K562 (cell line): Measurements from ENCODE around the gene PRR11. TPM values are rescaled to one million over a fixed set of nuclear protein-coding genes. Genes with fewer than 3 reads are reported as not detected.

Source experiments
- ATAC-seq: fragments of 200-7000 bp; cut with Tn5 transposase; 3 replicates; pipeline ENCODE4 v1.9.1; 2020; ENCODE audit warnings: moderate library complexity
- BruUV-seq: library from RNA; stranded (reverse); fragments of 400-500 nt; replicated peaks from 2 replicates; lab custom pipeline; 2021; lab: Mats Ljungman, UMichigan
- CTCF ChIA-PET: fragments of 300-600 bp; formaldehyde crosslinking; extraction: SDS; loops from one replicate; lab custom pipeline; 2021; ENCODE audit warnings: low intra/inter-chr PET ratio; lab: Yijun Ruan, JAX
- POLR2A ChIA-PET: fragments of 300-600, 350-650 bp; sonication (Branson Sonifier 250); formaldehyde crosslinking; extraction: SDS; loops from one replicate; lab custom pipeline; 2021; ENCODE audit warnings: antibody characterized with exemption, inconsistent platforms; lab: Yijun Ruan, JAX
- DNase-seq, 4 experiments: peaks; one replicate each; pipeline versions ENCODE4 v3.0.0 to v3.0.0-alpha.2; 2011 to 2018; ENCODE audit warnings: low spot score in 3 of 4, mixed read lengths in 3 of 4; ENCODE audit errors: extremely low read depth in 1 of 4
- FAIRE-seq: peaks from 2 replicates; lab custom pipeline; 2011; peaks lifted over from hg19 to GRCh38; lab: Jason Lieb, UNC
- H2AFZ ChIP-seq: 2 replicates; pipeline ENCODE4 v1.6.0; 2011; ENCODE audit warnings: low read depth, low read length, control low read depth, inconsistent platforms
- H3K27ac ChIP-seq: fragments of 200-600 bp; 3 replicates; pipeline ENCODE4 v1.8.0; 2011; ENCODE audit warnings: low read depth, mild to moderate bottlenecking, control low read depth, inconsistent platforms, low read length, moderate library complexity, mixed read lengths; ENCODE audit errors: extremely low read depth
- H3K27me3 ChIP-seq, 2 experiments: fragments of 300-600 bp in 1 of 2; 2 replicates in 1 of 2; 3 replicates in 1 of 2; pipeline versions ENCODE4 v1.6.0 to v1.8.0; 2011; ENCODE audit warnings: inconsistent platforms in 2 of 2, low read length in 2 of 2, mild to moderate bottlenecking in 1 of 2, mixed read lengths in 1 of 2, moderate library complexity in 1 of 2; ENCODE audit not compliant: control insufficient read depth in 2 of 2, insufficient read depth in 2 of 2
- H3K36me3 ChIP-seq: fragments of 300-600 bp; 3 replicates; pipeline ENCODE4 v1.8.0; 2011; ENCODE audit warnings: mild to moderate bottlenecking, low read length, inconsistent platforms; ENCODE audit not compliant: control insufficient read depth, insufficient read depth
- H3K4me1 ChIP-seq, 2 experiments: fragments of 200-600 bp in 1 of 2; replicated peaks in 1 of 2; 2 replicates in 1 of 2; 3 replicates in 1 of 2; pipeline versions ENCODE4 v1.5.1 to v1.8.0; 2011; ENCODE audit warnings: inconsistent platforms in 2 of 2, low read length in 2 of 2, mild to moderate bottlenecking in 1 of 2, mixed read lengths in 1 of 2, moderate library complexity in 1 of 2; ENCODE audit not compliant: control insufficient read depth in 2 of 2, insufficient read depth in 2 of 2
- H3K4me2 ChIP-seq: 2 replicates; pipeline ENCODE4 v1.6.1; 2011; ENCODE audit warnings: low read length, control low read depth, inconsistent platforms, mixed read lengths; ENCODE audit not compliant: insufficient read depth
- H3K4me3 ChIP-seq: fragments of 200-600 bp; sonication (generic), shearing (Covaris generic); 2 replicates; pipeline ENCODE4 v1.5.1; 2016; ENCODE audit warnings: control low read depth, inconsistent platforms
- H3K79me2 ChIP-seq: fragments of 200-600 bp; 3 replicates; pipeline ENCODE4 v1.8.0; 2011; ENCODE audit warnings: low read length, inconsistent platforms; ENCODE audit not compliant: control insufficient read depth, insufficient read depth
- H3K9ac ChIP-seq, 2 experiments: 2 replicates each; pipeline versions ENCODE4 v1.6.0 to v1.6.1; 2011; ENCODE audit warnings: low read depth in 2 of 2, low read length in 2 of 2, control low read depth in 1 of 2, inconsistent platforms in 1 of 2, mild to moderate bottlenecking in 1 of 2, mixed read lengths in 1 of 2; ENCODE audit not compliant: insufficient read depth in 1 of 2
- H3K9me1 ChIP-seq: one replicate; pipeline ENCODE4 v1.6.0; 2011; ENCODE audit warnings: inconsistent platforms, mild to moderate bottlenecking, low read length, moderate library complexity; ENCODE audit not compliant: control insufficient read depth, insufficient read depth
- H3K9me3 ChIP-seq: replicated peaks from 2 replicates; pipeline ENCODE4 v1.5.1; 2011; ENCODE audit warnings: low read depth, low read length, inconsistent platforms; ENCODE audit not compliant: control insufficient read depth, insufficient read depth
- H4K20me1 ChIP-seq: replicated peaks from 2 replicates; pipeline ENCODE4 v1.6.1; 2011; ENCODE audit warnings: low read length, inconsistent platforms, mixed read lengths; ENCODE audit not compliant: control insufficient read depth, insufficient read depth
- BHLHE40 ChIP-seq: IDR thresholded peaks from 2 replicates; pipeline ENCODE4 v1.6.1; 2011; ENCODE audit warnings: low read length, improper control_type of control experiment
- BRF2 ChIP-seq: IDR thresholded peaks from 3 replicates; pipeline ENCODE4 v1.6.1; 2011; ENCODE audit warnings: borderline replicate concordance, mild to moderate bottlenecking; ENCODE audit not compliant: insufficient read length, insufficient read depth
- DACH1 ChIP-seq: fragments of 450-650 bp; IDR thresholded peaks from 2 replicates; pipeline ENCODE4 v1.6.1; 2018; ENCODE audit not compliant: partially characterized antibody
- ILF3 ChIP-seq: fragments of 450-650 bp; IDR thresholded peaks from 2 replicates; pipeline ENCODE4 v1.6.1; 2018; ENCODE audit warnings: antibody characterized with exemption, mild to moderate bottlenecking, moderate library complexity, borderline replicate concordance
- PATZ1 ChIP-seq: fragments of 250-450 bp; sonication (Bioruptor Pico); IDR thresholded peaks from 2 replicates; pipeline ENCODE4 v1.5.0; 2020; ENCODE audit warnings: mild to moderate bottlenecking, borderline replicate concordance
- PPARD ChIP-seq: fragments of 250-450 bp; sonication (Bioruptor Pico); IDR thresholded peaks from 2 replicates; pipeline ENCODE4 v1.8.0; 2022; ENCODE audit warnings: inconsistent platforms, mild to moderate bottlenecking, moderate library complexity
- SIN3A ChIP-seq, 2 experiments: fragments of 150-350 bp in 1 of 2; IDR thresholded peaks; 2 replicates each; pipeline ENCODE4 v1.6.1; 2011 to 2016; ENCODE audit warnings: borderline replicate concordance in 2 of 2, low read depth in 2 of 2, low read length in 2 of 2, mild to moderate bottlenecking in 2 of 2, moderate library complexity in 2 of 2; ENCODE audit not compliant: control insufficient read depth in 1 of 2
- ZNF133 ChIP-seq: fragments of 250-450 bp; sonication (Bioruptor Pico); IDR thresholded peaks from 2 replicates; pipeline ENCODE4 v1.4.0; 2020; ENCODE audit warnings: mild to moderate bottlenecking
- whole genome bisulfite sequencing: fragments of 100-300 bp; shearing (Covaris generic); methylation state at CpG from one replicate; pipeline ENCODE4 v1.1.6; 2016; ENCODE audit warnings: low coverage, mixed read lengths; ENCODE audit not compliant: insufficient coverage; ENCODE audit errors: missing lambda C conversion rate; 5-methylcytosine and 5-hydroxymethylcytosine counted together
- in situ Hi-C: fragments of 300-500 bp; cut with MboI; formaldehyde crosslinking; loops from 4 replicates; pipeline ENCODE4 v1.15.0; 2018; ENCODE audit warnings: inconsistent platforms, mixed read lengths
- intact Hi-C: fragments of 100-400 bp; cut with micrococcal nuclease; formaldehyde crosslinking; loops from 2 replicates; pipeline ENCODE4 v1.14.2; 2022
- polyA plus RNA-seq, 8 experiments: library from polyadenylated mRNA; depleted of rRNA in 4 of 8; stranded (reverse) in 5 of 8; unstranded in 3 of 8; fragments of >200 nt; fragmentation: Nextera tagmentation in 2 of 8; fragmentation: Illumina TruSeq in 1 of 8; extraction: Ambion mirVana in 2 of 8; extraction: Trizol in 1 of 8; gene quantifications; 2 replicates each; pipeline versions ENCODE4 v1.2.1 to v1.2.3, GENCODE V29; 2011 to 2014; ENCODE audit warnings: inconsistent platforms in 1 of 8, missing spikeins in 1 of 8
- total RNA-seq, 7 experiments: library from RNA; depleted of rRNA in 6 of 7; stranded (reverse); fragments of >200 nt in 6 of 7; fragmentation: Illumina TruSeq in 2 of 7; extraction: Trizol in 2 of 7; gene quantifications; 2 replicates each; pipeline versions ENCODE4 v1.2.1 to v1.2.3, GENCODE V29; 2011 to 2021; ENCODE audit warnings: low replicate concordance in 1 of 7
- TF ChIP-seq, protein P1 (sequence below), 2 experiments: fragments of 450-650 bp in 1 of 2; sonication (generic) in 1 of 2; formaldehyde crosslinking; conservative IDR thresholded peaks; 2 replicates each; pipeline versions ENCODE4 v1.4.0 to v1.8.1; 2020 to 2022; ENCODE audit warnings: mild to moderate bottlenecking in 1 of 2, missing genetic modification reagents in 1 of 2
- TF ChIP-seq, protein P2 (sequence below): fragments of 200-800 bp; sonication (Bioruptor generic); IDR thresholded peaks from 2 replicates; pipeline ENCODE4 v1.6.1; 2016; ENCODE audit warnings: missing genetic modification characterization, missing compliant biosample characterization

The PRR11 gene
- total and polyA plus RNA-seq, 9 of the 15 experiments (the other 6 are each of a cell fraction or from before 2014, with no cell fraction given): 13.3 to 75.2 (median 46.4) TPM

DNA sequence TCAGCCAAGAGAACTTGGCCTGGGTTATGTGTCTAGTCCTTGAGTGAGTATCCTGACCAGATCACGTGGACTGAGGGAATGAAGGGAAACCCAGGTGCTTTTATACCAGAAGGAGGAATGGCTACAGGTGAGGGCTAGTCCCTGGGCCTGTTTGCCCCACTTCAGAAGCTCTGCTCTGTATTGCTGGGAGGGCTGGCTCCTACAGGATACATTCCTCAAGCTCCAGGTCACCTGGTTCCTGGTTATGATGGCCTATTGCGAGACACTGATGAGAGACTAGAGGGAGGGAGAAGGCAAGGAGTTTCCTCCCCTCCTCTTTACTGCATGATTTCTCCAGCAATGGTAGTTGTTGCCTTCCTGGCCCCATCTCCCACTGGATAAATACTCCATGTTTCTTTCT is 35.3 kb downstream of the PRR11 start:
- DNase-seq (no peak), ATAC-seq (no peak), FAIRE-seq (no peak)
- no peak overlapping the region for H3K4me2 ChIP-seq
- H3K4me3 ChIP-seq: no peak overlapping the region
- no peaks in the 10 kb centered on the region for H3K79me2 ChIP-seq
- POLR2A ChIA-PET: no interaction called here
- no peak overlapping the region for H3K27ac ChIP-seq
- WGBS: 75% methylated on average over 2 of the region's 2 CpGs
- no peaks in the 10 kb centered on the region for H3K9me3 ChIP-seq
- intact Hi-C loops: no loop called here
- TF ChIP-seq BRF2: no peak
- no peak for TF ChIP-seq SIN3A (IDR thresholded peaks at IDR 0.05; ENCODE audit: borderline replicate concordance in 2 of 2, control insufficient read depth in 1 of 2, low read depth in 2 of 2, low read length in 2 of 2)
- no peak for TF ChIP-seq PPARD (CRISPR knock-in tag)
- TF ChIP-seq BHLHE40: no peak
- TF ChIP-seq ILF3: no peak
- no peak for TF ChIP-seq DACH1
- TF ChIP-seq, protein P1, sequence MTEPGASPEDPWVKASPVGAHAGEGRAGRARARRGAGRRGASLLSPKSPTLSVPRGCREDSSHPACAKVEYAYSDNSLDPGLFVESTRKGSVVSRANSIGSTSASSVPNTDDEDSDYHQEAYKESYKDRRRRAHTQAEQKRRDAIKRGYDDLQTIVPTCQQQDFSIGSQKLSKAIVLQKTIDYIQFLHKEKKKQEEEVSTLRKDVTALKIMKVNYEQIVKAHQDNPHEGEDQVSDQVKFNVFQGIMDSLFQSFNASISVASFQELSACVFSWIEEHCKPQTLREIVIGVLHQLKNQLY (CRISPR knock-in tag; conservative IDR thresholded peaks at IDR 0.05): no peak
- TF ChIP-seq, protein P2, sequence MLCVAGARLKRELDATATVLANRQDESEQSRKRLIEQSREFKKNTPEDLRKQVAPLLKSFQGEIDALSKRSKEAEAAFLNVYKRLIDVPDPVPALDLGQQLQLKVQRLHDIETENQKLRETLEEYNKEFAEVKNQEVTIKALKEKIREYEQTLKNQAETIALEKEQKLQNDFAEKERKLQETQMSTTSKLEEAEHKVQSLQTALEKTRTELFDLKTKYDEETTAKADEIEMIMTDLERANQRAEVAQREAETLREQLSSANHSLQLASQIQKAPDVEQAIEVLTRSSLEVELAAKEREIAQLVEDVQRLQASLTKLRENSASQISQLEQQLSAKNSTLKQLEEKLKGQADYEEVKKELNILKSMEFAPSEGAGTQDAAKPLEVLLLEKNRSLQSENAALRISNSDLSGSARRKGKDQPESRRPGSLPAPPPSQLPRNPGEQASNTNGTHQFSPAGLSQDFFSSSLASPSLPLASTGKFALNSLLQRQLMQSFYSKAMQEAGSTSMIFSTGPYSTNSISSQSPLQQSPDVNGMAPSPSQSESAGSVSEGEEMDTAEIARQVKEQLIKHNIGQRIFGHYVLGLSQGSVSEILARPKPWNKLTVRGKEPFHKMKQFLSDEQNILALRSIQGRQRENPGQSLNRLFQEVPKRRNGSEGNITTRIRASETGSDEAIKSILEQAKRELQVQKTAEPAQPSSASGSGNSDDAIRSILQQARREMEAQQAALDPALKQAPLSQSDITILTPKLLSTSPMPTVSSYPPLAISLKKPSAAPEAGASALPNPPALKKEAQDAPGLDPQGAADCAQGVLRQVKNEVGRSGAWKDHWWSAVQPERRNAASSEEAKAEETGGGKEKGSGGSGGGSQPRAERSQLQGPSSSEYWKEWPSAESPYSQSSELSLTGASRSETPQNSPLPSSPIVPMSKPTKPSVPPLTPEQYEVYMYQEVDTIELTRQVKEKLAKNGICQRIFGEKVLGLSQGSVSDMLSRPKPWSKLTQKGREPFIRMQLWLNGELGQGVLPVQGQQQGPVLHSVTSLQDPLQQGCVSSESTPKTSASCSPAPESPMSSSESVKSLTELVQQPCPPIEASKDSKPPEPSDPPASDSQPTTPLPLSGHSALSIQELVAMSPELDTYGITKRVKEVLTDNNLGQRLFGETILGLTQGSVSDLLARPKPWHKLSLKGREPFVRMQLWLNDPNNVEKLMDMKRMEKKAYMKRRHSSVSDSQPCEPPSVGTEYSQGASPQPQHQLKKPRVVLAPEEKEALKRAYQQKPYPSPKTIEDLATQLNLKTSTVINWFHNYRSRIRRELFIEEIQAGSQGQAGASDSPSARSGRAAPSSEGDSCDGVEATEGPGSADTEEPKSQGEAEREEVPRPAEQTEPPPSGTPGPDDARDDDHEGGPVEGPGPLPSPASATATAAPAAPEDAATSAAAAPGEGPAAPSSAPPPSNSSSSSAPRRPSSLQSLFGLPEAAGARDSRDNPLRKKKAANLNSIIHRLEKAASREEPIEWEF (CRISPR knock-in tag): no peak
- no peak for TF ChIP-seq ZNF133 (CRISPR knock-in tag)
- TF ChIP-seq PATZ1 (CRISPR knock-in tag): no peak
- no peaks in the 10 kb centered on the region for H3K27me3 ChIP-seq
- H3K9me1 ChIP-seq: no peaks in the 10 kb centered on the region
- no peak overlapping the region for H2AFZ ChIP-seq
- BruUV-seq: no TSS peak
- no peaks in the 10 kb centered on the region for H4K20me1 ChIP-seq
- no peak overlapping the region for H3K9ac ChIP-seq
- H3K4me1 ChIP-seq: no peaks in the 10 kb centered on the region
- H3K36me3 ChIP-seq: peaks cover 68% of the 10 kb centered on the region
- CTCF ChIA-PET: no interaction called here
- in situ Hi-C loops: no loop called here
